GM18907 (cell line): ENCODE measurements around the gene RABGAP1.

ENCODE experiments used
- ATAC-seq: cut with Tn5 transposase; IDR thresholded peaks from one replicate; pipeline ENCODE4 v1.9.1; 2021; ENCODE audit warnings: mild to moderate bottlenecking, moderate library complexity; ENCODE audit not compliant: unreplicated experiment

The RABGAP1 gene

GRCh38 chr9:123150708-123151503 is 210.1 kb downstream of the RABGAP1 start:
- ATAC-seq: no peak
